ENCODE measurements around the gene CNN2. TPM values are rescaled to one million over a fixed set of nuclear protein-coding genes. Genes with fewer than 3 reads are reported as not detected.

Gene CNN2
- total RNA-seq, 4 donors from 2014 or later: 71.2 to 86.5 (median 79.7) TPM

DNA sequence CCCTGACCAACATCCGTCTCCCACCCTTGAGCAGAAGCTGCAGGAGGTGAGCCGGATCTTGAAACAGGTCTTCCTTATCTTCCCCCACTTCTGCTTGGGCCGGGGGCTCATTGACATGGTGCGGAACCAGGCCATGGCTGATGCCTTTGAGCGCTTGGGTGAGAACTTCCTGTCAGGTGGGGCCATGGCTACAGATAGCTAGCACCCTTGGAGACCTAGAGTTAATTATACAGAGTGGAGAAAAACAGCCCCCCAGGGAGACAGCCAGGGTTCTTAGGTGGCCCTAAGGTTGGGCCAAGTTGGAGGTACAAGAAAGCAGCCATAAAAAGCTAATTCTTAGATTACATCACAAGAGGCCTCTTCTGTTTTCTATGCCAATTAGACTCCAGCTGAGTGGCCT is 31.7 kb downstream of the CNN2 start:
- H3K4me3 ChIP-seq (ENCODE audit: low read depth, poor library complexity, severe bottlenecking): no peak overlapping the region
- TF ChIP-seq, protein P1, sequence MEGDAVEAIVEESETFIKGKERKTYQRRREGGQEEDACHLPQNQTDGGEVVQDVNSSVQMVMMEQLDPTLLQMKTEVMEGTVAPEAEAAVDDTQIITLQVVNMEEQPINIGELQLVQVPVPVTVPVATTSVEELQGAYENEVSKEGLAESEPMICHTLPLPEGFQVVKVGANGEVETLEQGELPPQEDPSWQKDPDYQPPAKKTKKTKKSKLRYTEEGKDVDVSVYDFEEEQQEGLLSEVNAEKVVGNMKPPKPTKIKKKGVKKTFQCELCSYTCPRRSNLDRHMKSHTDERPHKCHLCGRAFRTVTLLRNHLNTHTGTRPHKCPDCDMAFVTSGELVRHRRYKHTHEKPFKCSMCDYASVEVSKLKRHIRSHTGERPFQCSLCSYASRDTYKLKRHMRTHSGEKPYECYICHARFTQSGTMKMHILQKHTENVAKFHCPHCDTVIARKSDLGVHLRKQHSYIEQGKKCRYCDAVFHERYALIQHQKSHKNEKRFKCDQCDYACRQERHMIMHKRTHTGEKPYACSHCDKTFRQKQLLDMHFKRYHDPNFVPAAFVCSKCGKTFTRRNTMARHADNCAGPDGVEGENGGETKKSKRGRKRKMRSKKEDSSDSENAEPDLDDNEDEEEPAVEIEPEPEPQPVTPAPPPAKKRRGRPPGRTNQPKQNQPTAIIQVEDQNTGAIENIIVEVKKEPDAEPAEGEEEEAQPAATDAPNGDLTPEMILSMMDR (IDR thresholded peaks at IDR 0.05): no peak
- no peak for TF ChIP-seq POLR2A (IDR thresholded peaks at IDR 0.05)
- no peak for DNase-seq (ENCODE audit: low spot score in 2 of 2)
- intact Hi-C loops (cut with DNase I; ENCODE audit: low total_unique reads): no loop called here
- WGBS, 2 donors: 92 to 99% methylated on average over 5 of the region's 5 CpGs

DNA sequence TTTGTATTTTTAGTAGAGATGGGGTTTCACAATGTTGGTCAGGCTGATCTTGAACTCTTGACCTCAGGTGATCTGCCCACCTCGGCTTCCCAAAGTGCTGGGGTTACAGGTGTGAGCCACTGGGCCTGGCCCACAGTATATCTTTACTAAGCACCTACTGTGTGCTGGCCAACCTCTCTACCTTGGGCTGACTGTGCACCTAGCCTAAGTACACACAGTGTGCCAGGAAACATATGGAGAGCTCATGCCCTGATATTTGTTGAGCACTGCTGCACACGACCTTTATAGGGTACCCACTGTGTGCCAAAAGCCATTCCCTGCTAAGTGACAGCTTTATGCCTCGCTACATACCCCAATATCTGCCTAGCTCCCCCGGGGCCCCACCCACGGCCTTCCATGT is 34.3 kb downstream of the CNN2 start:
- intact Hi-C loops (cut with DNase I; ENCODE audit: low total_unique reads): no loop called here
- 82 to 86% methylated on average over 5 of the region's 5 CpGs for WGBS, 2 donors
- H3K4me3 ChIP-seq (ENCODE audit: low read depth, poor library complexity, severe bottlenecking): no peak overlapping the region
- DNase-seq (ENCODE audit: low spot score in 2 of 2): no peak
- no peak for TF ChIP-seq POLR2A (IDR thresholded peaks at IDR 0.05)
- TF ChIP-seq, protein P1 (IDR thresholded peaks at IDR 0.05): no peak

DNA sequence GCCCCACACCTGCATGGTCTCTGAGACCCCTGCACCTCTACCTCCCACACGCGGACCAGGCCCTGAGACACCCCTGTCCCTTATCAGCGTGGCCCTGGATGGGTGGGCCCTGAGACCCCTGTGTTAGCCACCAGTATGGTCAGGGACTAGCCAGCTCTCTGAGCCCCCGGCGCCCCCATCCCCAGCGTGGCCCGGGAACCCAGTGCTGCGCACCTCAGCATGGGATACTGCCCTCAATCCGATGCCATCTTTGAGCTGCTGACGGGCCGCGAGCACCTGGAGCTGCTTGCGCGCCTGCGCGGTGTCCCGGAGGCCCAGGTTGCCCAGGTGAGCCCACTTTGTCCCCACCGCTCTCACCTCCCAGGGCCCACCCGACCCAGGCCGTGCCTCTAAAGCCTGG is 35.6 kb downstream of the CNN2 start:
- WGBS, 2 donors: 91 to 93% methylated on average over 5 to 20 of the region's 20 CpGs
- DNase-seq (ENCODE audit: low spot score in 2 of 2): no peak
- intact Hi-C loops (cut with DNase I; ENCODE audit: low total_unique reads): no loop called here
- TF ChIP-seq, protein P1 (IDR thresholded peaks at IDR 0.05): no peak
- TF ChIP-seq POLR2A (IDR thresholded peaks at IDR 0.05): no peak
- H3K4me3 ChIP-seq (ENCODE audit: low read depth, poor library complexity, severe bottlenecking): no peak overlapping the region

DNA sequence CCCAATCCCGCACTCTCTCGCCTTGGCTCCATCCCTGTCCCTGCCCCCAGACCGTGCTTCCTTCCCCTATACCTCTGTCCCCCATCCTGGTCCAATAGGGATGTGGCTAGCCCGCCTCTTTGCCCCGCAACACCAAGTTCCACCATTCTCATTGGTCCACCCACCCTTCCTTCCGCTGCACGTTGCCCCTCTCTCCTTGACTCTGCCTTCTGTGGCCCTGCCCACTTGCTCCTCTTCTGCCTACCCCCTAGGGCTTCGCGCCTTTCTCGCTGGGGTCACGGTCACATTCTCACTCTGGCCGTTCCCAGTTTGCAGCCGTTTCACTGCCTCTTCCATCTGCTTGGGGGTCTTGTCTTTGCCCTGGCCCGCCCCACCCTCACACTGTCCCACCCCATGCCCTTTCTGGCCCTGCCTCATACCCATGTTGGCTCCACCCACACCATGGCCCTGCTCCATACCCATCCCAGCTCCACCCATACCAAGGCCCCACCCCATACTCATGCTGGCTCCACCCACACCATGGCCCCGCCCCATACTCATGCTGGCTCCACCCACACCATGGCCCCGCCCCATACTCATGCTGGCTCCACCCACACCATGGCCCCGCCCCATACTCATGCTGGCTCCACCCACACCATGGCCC is 36.1 kb downstream of the CNN2 start:
- 81 to 90% methylated on average over 17 of the region's 17 CpGs for WGBS, 2 donors
- TF ChIP-seq POLR2A (IDR thresholded peaks at IDR 0.05): no peak
- TF ChIP-seq, protein P1 (IDR thresholded peaks at IDR 0.05): no peak
- H3K4me3 ChIP-seq (ENCODE audit: low read depth, poor library complexity, severe bottlenecking): no peak overlapping the region
- no peak for DNase-seq (ENCODE audit: low spot score in 2 of 2)
- intact Hi-C loops (cut with DNase I; ENCODE audit: low total_unique reads): no loop called here

DNA sequence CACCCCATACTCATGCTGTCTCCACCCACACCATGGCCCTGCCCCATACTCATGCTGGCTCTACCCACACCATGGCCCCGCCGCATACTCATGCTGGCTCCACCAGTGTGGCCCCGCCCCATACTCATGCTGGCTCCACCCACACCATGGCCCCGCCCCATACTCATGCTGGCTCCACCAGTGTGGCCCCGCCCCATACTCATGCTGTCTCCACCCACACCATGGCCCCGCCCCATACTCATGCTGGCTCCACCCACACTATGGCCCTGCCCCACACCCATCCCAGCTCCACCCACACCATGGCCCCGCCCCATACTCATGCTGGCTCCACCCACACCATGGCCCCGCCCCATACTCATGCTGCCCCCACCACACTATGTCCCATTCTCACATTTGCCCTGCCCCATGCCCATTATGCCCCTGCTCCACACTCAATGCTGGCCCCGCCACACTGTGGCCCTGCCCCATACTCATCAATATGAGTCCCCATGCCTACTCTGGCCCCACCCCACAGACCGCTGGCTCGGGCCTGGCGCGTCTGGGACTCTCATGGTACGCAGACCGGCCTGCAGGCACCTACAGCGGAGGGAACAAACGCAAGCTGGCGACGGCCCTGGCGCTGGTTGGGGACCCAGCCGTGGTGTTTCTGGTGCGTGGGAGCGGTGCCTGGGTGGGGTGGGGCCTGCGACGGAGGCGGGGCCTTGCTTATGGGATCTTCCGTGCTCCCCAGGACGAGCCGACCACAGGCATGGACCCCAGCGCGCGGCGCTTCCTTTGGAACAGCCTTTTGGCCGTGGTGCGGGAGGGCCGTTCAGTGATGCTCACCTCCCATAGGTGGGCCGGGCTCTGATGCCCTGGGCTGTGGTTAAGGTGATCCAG is 36.9 kb downstream of the CNN2 start:
- no peak for DNase-seq (ENCODE audit: low spot score in 2 of 2)
- intact Hi-C loops (cut with DNase I; ENCODE audit: low total_unique reads): no loop called here
- TF ChIP-seq, protein P1 (IDR thresholded peaks at IDR 0.05): no peak
- no peak for TF ChIP-seq POLR2A (IDR thresholded peaks at IDR 0.05)
- 87 to 92% methylated on average over 29 to 37 of the region's 37 CpGs for WGBS, 2 donors
- H3K4me3 ChIP-seq (ENCODE audit: low read depth, poor library complexity, severe bottlenecking): no peak overlapping the region

Measured in lower leg skin (tissue), 4 donors.